IMR-90 (cell line): ENCODE results near the gene CASP8. TPM values are rescaled to one million over a fixed set of nuclear protein-coding genes. Genes with fewer than 3 reads are reported as not detected.

Experiments
- ATAC-seq: fragments of 200-7000 bp; cut with Tn5 transposase; 2 replicates; pipeline ENCODE4 v1.9.1; 2020; ENCODE audit warnings: low read depth, mild to moderate bottlenecking, moderate library complexity
- BruUV-seq: library from RNA; stranded (reverse); fragments of 400-500 nt; replicated peaks from 2 replicates; lab custom pipeline; 2021; lab: Mats Ljungman, UMichigan
- CTCF ChIA-PET: fragments of 300-600 bp; formaldehyde crosslinking; extraction: SDS; loops from one replicate; lab custom pipeline; 2021; ENCODE audit warnings: antibody characterized with exemption; lab: Yijun Ruan, JAX
- POLR2A ChIA-PET: fragments of 300-600 bp; sonication (Branson Sonifier 250); formaldehyde crosslinking; loops from one replicate; lab custom pipeline; 2022; ENCODE audit warnings: antibody characterized with exemption; ENCODE audit not compliant: unreplicated experiment; lab: Charles Lee
- DNase-seq: peaks from one replicate; pipeline ENCODE4 v3.0.0; 2013
- H2AFZ ChIP-seq: replicated peaks from 2 replicates; pipeline ENCODE3; 2013; ENCODE audit warnings: low read length, mild to moderate bottlenecking; ENCODE audit not compliant: poor library complexity
- H2AK5ac ChIP-seq: 2 replicates; pipeline ENCODE4 v1.6.1; 2013; ENCODE audit warnings: low read depth, low read length, inconsistent platforms
- H2AK9ac ChIP-seq: replicated peaks from 2 replicates; pipeline ENCODE3; 2013; ENCODE audit warnings: mild to moderate bottlenecking, low read depth, low read length, moderate library complexity; ENCODE audit not compliant: poor library complexity
- H2BK120ac ChIP-seq: 2 replicates; pipeline ENCODE4 v1.6.1; 2013; ENCODE audit warnings: low read depth, low read length, inconsistent platforms
- H2BK15ac ChIP-seq: 3 replicates; pipeline ENCODE4 v1.6.1; 2013; ENCODE audit warnings: low read depth, low read length, inconsistent platforms
- H2BK20ac ChIP-seq: 2 replicates; pipeline ENCODE4 v1.6.1; 2013; ENCODE audit warnings: low read depth, mild to moderate bottlenecking, inconsistent platforms, low read length, moderate library complexity
- H2BK5ac ChIP-seq: 2 replicates; pipeline ENCODE4 v1.6.1; 2013; ENCODE audit warnings: mild to moderate bottlenecking, low read depth, low read length, inconsistent platforms; ENCODE audit not compliant: poor library complexity, severe bottlenecking
- H3K14ac ChIP-seq: replicated peaks from 2 replicates; pipeline ENCODE4 v1.6.1; 2013; ENCODE audit warnings: low read depth, low read length, inconsistent platforms
- H3K18ac ChIP-seq: 2 replicates; pipeline ENCODE4 v1.6.1; 2013; ENCODE audit warnings: low read depth, low read length, control low read depth
- H3K23ac ChIP-seq: 2 replicates; pipeline ENCODE4 v1.6.1; 2013; ENCODE audit warnings: low read depth, low read length, inconsistent platforms
- H3K27ac ChIP-seq: 2 replicates; pipeline ENCODE4 v1.5.1; 2013; ENCODE audit warnings: mild to moderate bottlenecking, control low read depth, low read length; ENCODE audit not compliant: insufficient read depth
- H3K27me3 ChIP-seq: 2 replicates; pipeline ENCODE4 v1.6.1; 2013; ENCODE audit warnings: low read length; ENCODE audit not compliant: control insufficient read depth, insufficient read depth
- H3K36me3 ChIP-seq: 2 replicates; pipeline ENCODE4 v1.6.1; 2013; ENCODE audit warnings: low read length, mixed read lengths; ENCODE audit not compliant: control insufficient read depth, insufficient read depth
- H3K4ac ChIP-seq: 2 replicates; pipeline ENCODE4 v1.6.1; 2013; ENCODE audit warnings: low read depth, low read length, inconsistent platforms
- H3K4me1 ChIP-seq: 2 replicates; pipeline ENCODE4 v1.6.1; 2013; ENCODE audit warnings: low read length, mixed read lengths; ENCODE audit not compliant: control insufficient read depth, insufficient read depth
- H3K4me2 ChIP-seq: 2 replicates; pipeline ENCODE4 v1.6.1; 2013; ENCODE audit warnings: low read depth, mild to moderate bottlenecking, control low read depth, low read length, moderate library complexity
- H3K4me3 ChIP-seq: 2 replicates; pipeline ENCODE4 v1.5.1; 2013; ENCODE audit warnings: low read depth, mild to moderate bottlenecking, control low read depth, low read length, moderate library complexity; ENCODE audit not compliant: insufficient read depth
- H3K56ac ChIP-seq: 2 replicates; pipeline ENCODE4 v1.6.1; 2013; ENCODE audit warnings: low read length, inconsistent platforms; ENCODE audit not compliant: insufficient read depth; ENCODE audit errors: extremely low read depth
- H3K79me1 ChIP-seq, 2 experiments: 2 replicates each; pipeline ENCODE4 v1.6.1; 2013; ENCODE audit warnings: low read length in 2 of 2, inconsistent platforms in 1 of 2, low read depth in 1 of 2
- H3K9ac ChIP-seq: 2 replicates; pipeline ENCODE4 v1.6.1; 2013; ENCODE audit warnings: low read depth, low read length, control low read depth
- H3K9me1 ChIP-seq: 2 replicates; pipeline ENCODE4 v1.6.1; 2013; ENCODE audit warnings: low read length, inconsistent platforms; ENCODE audit not compliant: insufficient read depth
- H3K9me3 ChIP-seq: 2 replicates; pipeline ENCODE4 v1.6.1; 2013; ENCODE audit warnings: low read length; ENCODE audit not compliant: control insufficient read depth, insufficient read depth
- H4K20me1 ChIP-seq: 2 replicates; pipeline ENCODE4 v1.6.1; 2013; ENCODE audit warnings: low read length, inconsistent platforms; ENCODE audit not compliant: insufficient read depth
- H4K5ac ChIP-seq: 2 replicates; pipeline ENCODE4 v1.6.1; 2013; ENCODE audit warnings: mild to moderate bottlenecking, low read depth, low read length, control low read depth
- H4K8ac ChIP-seq, 2 experiments: 2 replicates each; pipeline ENCODE4 v1.6.1; 2013; ENCODE audit warnings: low read depth in 2 of 2, low read length in 2 of 2, control low read depth in 1 of 2, inconsistent platforms in 1 of 2
- H4K91ac ChIP-seq: 2 replicates; pipeline ENCODE4 v1.6.1; 2013; ENCODE audit warnings: low read depth, low read length, inconsistent platforms; ENCODE audit not compliant: insufficient read depth
- BHLHE40 ChIP-seq: fragments of 150-350 bp; IDR thresholded peaks from 2 replicates; pipeline ENCODE4 v1.6.1; 2016; ENCODE audit warnings: mild to moderate bottlenecking, low read depth, low read length
- CEBPB ChIP-seq: IDR thresholded peaks from 2 replicates; pipeline ENCODE4 v1.6.1; 2012; ENCODE audit warnings: low read depth, low read length, improper control_type of control experiment
- CHD1 ChIP-seq: IDR thresholded peaks from 2 replicates; pipeline ENCODE4 v1.6.1; 2012; ENCODE audit warnings: low read depth, low read length, improper control_type of control experiment
- CTCF ChIP-seq: conservative IDR thresholded peaks from 2 replicates; pipeline ENCODE4 v1.5.1; 2012; ENCODE audit warnings: mild to moderate bottlenecking, low read depth, low read length, improper control_type of control experiment
- ELK1 ChIP-seq: fragments of 150-350 bp; IDR thresholded peaks from 2 replicates; pipeline ENCODE4 v1.6.1; 2016; ENCODE audit warnings: low read depth, mild to moderate bottlenecking, low read length, moderate library complexity, borderline replicate concordance
- FOS ChIP-seq: fragments of 150-350 bp; IDR thresholded peaks from 2 replicates; pipeline ENCODE4 v1.6.1; 2016; ENCODE audit warnings: low read depth, low read length
- MAFK ChIP-seq: IDR thresholded peaks from 2 replicates; pipeline ENCODE4 v1.6.1; 2012; ENCODE audit warnings: low read depth, low read length, improper control_type of control experiment
- MAZ ChIP-seq: IDR thresholded peaks from 2 replicates; pipeline ENCODE4 v1.6.1; 2012; ENCODE audit warnings: low read depth, mild to moderate bottlenecking, low read length, improper control_type of control experiment, moderate library complexity, borderline replicate concordance
- MXI1 ChIP-seq: IDR thresholded peaks from 2 replicates; pipeline ENCODE4 v1.6.1; 2012; ENCODE audit warnings: low read depth, mild to moderate bottlenecking, low read length, moderate library complexity, borderline replicate concordance
- NFE2L2 ChIP-seq: fragments of 150-350 bp; IDR thresholded peaks from 2 replicates; pipeline ENCODE4 v1.6.1; 2016; ENCODE audit warnings: low read depth, mild to moderate bottlenecking, low read length
- POLR2A ChIP-seq: IDR thresholded peaks from 2 replicates; pipeline ENCODE4 v1.6.1; 2012; ENCODE audit warnings: mild to moderate bottlenecking, low read depth, low read length
- RAD21 ChIP-seq: IDR thresholded peaks from 2 replicates; pipeline ENCODE4 v1.6.1; 2012; ENCODE audit warnings: low read length, improper control_type of control experiment
- RCOR1 ChIP-seq: IDR thresholded peaks from 2 replicates; pipeline ENCODE4 v1.6.1; 2012; ENCODE audit warnings: mild to moderate bottlenecking, low read length, improper control_type of control experiment; ENCODE audit not compliant: insufficient replicate concordance
- RFX5 ChIP-seq: IDR thresholded peaks from 2 replicates; pipeline ENCODE4 v1.8.0; 2012; ENCODE audit warnings: low read depth, mild to moderate bottlenecking, low read length, moderate library complexity
- SMC3 ChIP-seq: fragments of 150-350 bp; IDR thresholded peaks from 2 replicates; pipeline ENCODE4 v1.6.1; 2016; ENCODE audit warnings: low read depth, mild to moderate bottlenecking, antibody characterized with exemption, low read length, moderate library complexity
- USF2 ChIP-seq: fragments of 150-350 bp; IDR thresholded peaks from 2 replicates; pipeline ENCODE4 v1.6.1; 2017; ENCODE audit warnings: mild to moderate bottlenecking, antibody characterized with exemption, low read length, low read depth
- dilution Hi-C: fragments of 300-500 bp; cut with HindIII; formaldehyde crosslinking; loops from one replicate; pipeline ENCODE4 v1.14.3; 2018; ENCODE audit warnings: low sequenced_read_pairs; ENCODE audit not compliant: unreplicated experiment
- in situ Hi-C: fragments of 300-500 bp; cut with MboI; formaldehyde crosslinking; loops from 3 replicates; pipeline ENCODE4 v1.14.3; 2019; ENCODE audit warnings: low sequenced_read_pairs, inconsistent platforms, mixed read lengths
- intact Hi-C: fragments of 100-400 bp; cut with micrococcal nuclease; formaldehyde crosslinking; loops from 2 replicates; pipeline ENCODE4 v1.10.0; 2022
- polyA plus RNA-seq, 3 experiments: library from polyadenylated mRNA; depleted of rRNA; stranded (reverse); fragments of >200 nt; gene quantifications; 2 replicates each; pipeline ENCODE4 v1.2.3, GENCODE V29; 2012; ENCODE audit warnings: low replicate concordance in 1 of 3
- total RNA-seq: library from RNA; depleted of rRNA; stranded (reverse); fragments of >200 nt; gene quantifications from 2 replicates; pipeline ENCODE4 v1.2.3, GENCODE V29; 2012

Gene CASP8
- total and polyA plus RNA-seq, 2 of the 4 experiments (the other 2 are of a cell fraction): 13.1 to 17.0 TPM

GRCh38 chr2:201322772-201323171, 62.4 kb downstream of the CASP8 start:
- no peak overlapping the region for H3K27ac ChIP-seq
- in situ Hi-C loops: no loop called here
- H2AK5ac ChIP-seq: no peak overlapping the region
- H3K36me3 ChIP-seq: no peaks in the 10 kb centered on the region
- H4K91ac ChIP-seq: no peak overlapping the region
- TF ChIP-seq BHLHE40 (no peak), CTCF (no peak), RFX5 (no peak), ELK1 (no peak), SMC3 (no peak), FOS (no peak), CHD1 (no peak), MAFK (no peak), MXI1 (no peak), NFE2L2 (no peak), POLR2A (no peak), RCOR1 (no peak), MAZ (no peak), USF2 (no peak), CEBPB (no peak), RAD21 (no peak)
- H3K4me3 ChIP-seq: no peak overlapping the region
- no peak overlapping the region for H3K23ac ChIP-seq
- ATAC-seq (no peak), DNase-seq (no peak)
- peaks cover 7% of the 10 kb centered on the region; the same call in 1 of the 2 replicates for H3K9me3 ChIP-seq
- POLR2A ChIA-PET: no interaction called here
- no peak overlapping the region for H2BK15ac ChIP-seq
- no peak overlapping the region for H2BK5ac ChIP-seq
- H4K5ac ChIP-seq: no peak overlapping the region
- no peak overlapping the region for H3K9ac ChIP-seq
- no peak overlapping the region for H2AK9ac ChIP-seq
- no peaks in the 10 kb centered on the region for H3K4me1 ChIP-seq
- H2BK120ac ChIP-seq: no peak overlapping the region
- no peak overlapping the region for H2BK20ac ChIP-seq
- no peak overlapping the region for H3K4ac ChIP-seq
- dilution Hi-C loops: no loop called here
- no peak overlapping the region for H3K56ac ChIP-seq
- H3K14ac ChIP-seq: no peak overlapping the region
- CTCF ChIA-PET: interaction anchor here (0.6 to 0.7 kb wide), 3 partner anchors 18 to 386 kb away, joined by 3 to 5 read pairs (median 4); no protein-coding TSS in a partner anchor
- no peaks in the 10 kb centered on the region for H3K27me3 ChIP-seq
- no peak overlapping the region for H4K8ac ChIP-seq
- H3K4me2 ChIP-seq: no peak overlapping the region
- H2AFZ ChIP-seq: no peak overlapping the region
- H3K18ac ChIP-seq: no peak overlapping the region
- no peaks in the 10 kb centered on the region for H3K9me1 ChIP-seq
- H4K20me1 ChIP-seq: no peaks in the 10 kb centered on the region
- H3K79me1 ChIP-seq: no peaks in the 10 kb centered on the region
- BruUV-seq: no TSS peak
- intact Hi-C loops: no loop called here
